Keratinocyte (primary cell): Measurements from ENCODE around the gene ARHGAP15. TPM values are rescaled to one million over a fixed set of nuclear protein-coding genes. Genes with fewer than 3 reads are reported as not detected.

Experiments used
- DNase-seq: peaks from one replicate; pipeline ENCODE4 v3.0.0-alpha.2; 2011; ENCODE audit warnings: low read depth, missing footprints, low spot score
- FAIRE-seq: peaks from 2 replicates; lab custom pipeline; 2011; peaks lifted over from hg19 to GRCh38; lab: Jason Lieb, UNC
- H2AFZ ChIP-seq: 2 replicates; pipeline ENCODE4 v1.6.0; 2012; ENCODE audit warnings: low read length, control low read depth, inconsistent platforms; ENCODE audit not compliant: control insufficient read depth
- H3K27ac ChIP-seq: 2 replicates; pipeline ENCODE4 v1.5.1; 2011; ENCODE audit warnings: low read length; ENCODE audit not compliant: control insufficient read depth, insufficient read depth
- H3K27me3 ChIP-seq: 3 replicates; pipeline ENCODE4 v1.6.0; 2011; ENCODE audit warnings: low read length; ENCODE audit not compliant: control insufficient read depth, insufficient read depth; ENCODE audit errors: extremely low read depth
- H3K36me3 ChIP-seq, 2 experiments: 2 replicates in 1 of 2; 3 replicates in 1 of 2; pipeline ENCODE4 v1.5.1; 2011; ENCODE audit warnings: low read length in 2 of 2, mild to moderate bottlenecking in 1 of 2; ENCODE audit not compliant: control insufficient read depth in 2 of 2, insufficient read depth in 2 of 2; ENCODE audit errors: extremely low read depth in 1 of 2
- H3K4me1 ChIP-seq: 3 replicates; pipeline ENCODE4 v1.5.1; 2011; ENCODE audit warnings: low read length; ENCODE audit not compliant: control insufficient read depth, insufficient read depth; ENCODE audit errors: extremely low read depth
- H3K4me2 ChIP-seq: 3 replicates; pipeline ENCODE4 v1.6.0; 2011; ENCODE audit warnings: low read depth, low read length; ENCODE audit not compliant: control insufficient read depth, insufficient read depth; ENCODE audit errors: extremely low read depth
- H3K4me3 ChIP-seq, 3 experiments: fragments of 200-600 bp in 1 of 3; sonication (generic) in 1 of 3; 2 replicates in 2 of 3; 3 replicates in 1 of 3; pipeline ENCODE4 v1.5.1; 2011 to 2016; ENCODE audit warnings: low read length in 3 of 3, mild to moderate bottlenecking in 3 of 3, control low read depth in 2 of 3, inconsistent platforms in 1 of 3, low read depth in 1 of 3, mixed read lengths in 1 of 3, mixed run types in 1 of 3, moderate library complexity in 1 of 3; ENCODE audit not compliant: control insufficient read depth in 2 of 3, insufficient read depth in 2 of 3; ENCODE audit errors: extremely low read depth in 1 of 3
- H3K79me2 ChIP-seq: 2 replicates; pipeline ENCODE4 v1.6.0; 2012; ENCODE audit warnings: low read length; ENCODE audit not compliant: control insufficient read depth, insufficient read depth
- H3K9ac ChIP-seq: 3 replicates; pipeline ENCODE4 v1.6.0; 2011; ENCODE audit warnings: low read length; ENCODE audit not compliant: control insufficient read depth, insufficient read depth; ENCODE audit errors: extremely low read depth
- H3K9me1 ChIP-seq: 3 replicates; pipeline ENCODE4 v1.6.0; 2011; ENCODE audit warnings: low read length; ENCODE audit not compliant: control insufficient read depth, insufficient read depth; ENCODE audit errors: extremely low read depth
- H3K9me3 ChIP-seq: 2 replicates; pipeline ENCODE4 v1.5.1; 2012; ENCODE audit warnings: low read depth, low read length; ENCODE audit not compliant: control insufficient read depth
- H4K20me1 ChIP-seq: 3 replicates; pipeline ENCODE4 v1.6.0; 2011; ENCODE audit warnings: low read length; ENCODE audit not compliant: control insufficient read depth, insufficient read depth; ENCODE audit errors: extremely low read depth
- EZH2 ChIP-seq: IDR thresholded peaks from one replicate; pipeline ENCODE4 v1.6.1; 2012; ENCODE audit warnings: inconsistent platforms, mild to moderate bottlenecking, low read length, moderate library complexity
- dilution Hi-C: fragments of 300-500 bp; cut with MboI; formaldehyde crosslinking; loops from one replicate; pipeline ENCODE4 v1.7.0; 2020; ENCODE audit warnings: low sequenced_read_pairs; ENCODE audit not compliant: extremely low pct_ligation_motif_present
- polyA plus RNA-seq, 5 experiments: library from polyadenylated mRNA; depleted of rRNA in 3 of 5; stranded (reverse) in 3 of 5; stranded (forward) in 1 of 5; unstranded in 1 of 5; fragments of >200 nt; gene quantifications; 1 replicate in 1 of 5; 2 replicates in 3 of 5; 3 replicates in 1 of 5; pipeline versions ENCODE4 v1.2.1 to v1.2.3, GENCODE V29; 2011 to 2012; ENCODE audit warnings: missing spikeins in 2 of 5, low read depth in 1 of 5, low replicate concordance in 1 of 5
- TF ChIP-seq, protein P1 (sequence below), 3 experiments: IDR thresholded peaks in 1 of 3; conservative IDR thresholded peaks in 1 of 3; optimal IDR thresholded peaks in 1 of 3; 2 replicates in 2 of 3; 3 replicates in 1 of 3; pipeline versions ENCODE3 to v1.5.1; 2011; ENCODE audit warnings: low read length in 3 of 3, mild to moderate bottlenecking in 3 of 3, moderate library complexity in 2 of 3, control low read depth in 1 of 3, inconsistent platforms in 1 of 3; ENCODE audit not compliant: insufficient read depth in 2 of 3; ENCODE audit errors: extremely low read depth in 1 of 3

ARHGAP15 gene
- polyA plus RNA-seq, 1 donor (not counting 4 experiments of a cell fraction or from before 2014, with no cell fraction given), result not detected

DNA sequence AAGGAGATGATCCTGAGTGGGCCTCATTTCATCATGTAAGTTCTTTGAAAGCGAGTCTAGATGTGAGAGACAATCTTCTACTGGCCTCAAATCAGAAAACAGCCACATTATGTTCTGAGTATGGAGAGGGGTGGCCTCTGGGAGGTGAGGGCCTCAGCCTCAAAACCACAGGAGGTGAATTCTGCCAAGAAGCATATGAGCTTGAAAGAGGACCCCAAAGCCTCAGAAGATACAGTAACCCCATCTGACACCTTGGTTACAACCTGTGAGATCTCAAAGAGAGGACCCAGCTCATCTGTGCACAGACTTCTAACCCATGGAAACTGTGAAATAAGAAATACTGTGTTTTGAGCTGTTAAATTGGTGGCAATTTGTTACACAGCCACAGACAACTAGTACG is 200.1 kb downstream of the ARHGAP15 start:
- Histone ChIP-seq H3K4me3 (no peak overlapping the region), H3K79me2 (no peaks in the 10 kb centered on the region), H3K9me1 (no peaks in the 10 kb centered on the region), H3K9ac (no peak overlapping the region), H2AFZ (no peak overlapping the region), H3K9me3 (no peaks in the 10 kb centered on the region), H4K20me1 (no peaks in the 10 kb centered on the region), H3K4me1 (no peaks in the 10 kb centered on the region), H3K27ac (no peak overlapping the region), H3K4me2 (no peak overlapping the region), H3K36me3 (no peaks in the 10 kb centered on the region), H3K27me3 (no peaks in the 10 kb centered on the region)
- dilution Hi-C loops, result no loop called here
- no peak for DNase-seq
- FAIRE-seq, result no peak
- TF ChIP-seq EZH2, result no peak
- TF ChIP-seq, protein P1, sequence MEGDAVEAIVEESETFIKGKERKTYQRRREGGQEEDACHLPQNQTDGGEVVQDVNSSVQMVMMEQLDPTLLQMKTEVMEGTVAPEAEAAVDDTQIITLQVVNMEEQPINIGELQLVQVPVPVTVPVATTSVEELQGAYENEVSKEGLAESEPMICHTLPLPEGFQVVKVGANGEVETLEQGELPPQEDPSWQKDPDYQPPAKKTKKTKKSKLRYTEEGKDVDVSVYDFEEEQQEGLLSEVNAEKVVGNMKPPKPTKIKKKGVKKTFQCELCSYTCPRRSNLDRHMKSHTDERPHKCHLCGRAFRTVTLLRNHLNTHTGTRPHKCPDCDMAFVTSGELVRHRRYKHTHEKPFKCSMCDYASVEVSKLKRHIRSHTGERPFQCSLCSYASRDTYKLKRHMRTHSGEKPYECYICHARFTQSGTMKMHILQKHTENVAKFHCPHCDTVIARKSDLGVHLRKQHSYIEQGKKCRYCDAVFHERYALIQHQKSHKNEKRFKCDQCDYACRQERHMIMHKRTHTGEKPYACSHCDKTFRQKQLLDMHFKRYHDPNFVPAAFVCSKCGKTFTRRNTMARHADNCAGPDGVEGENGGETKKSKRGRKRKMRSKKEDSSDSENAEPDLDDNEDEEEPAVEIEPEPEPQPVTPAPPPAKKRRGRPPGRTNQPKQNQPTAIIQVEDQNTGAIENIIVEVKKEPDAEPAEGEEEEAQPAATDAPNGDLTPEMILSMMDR (optimal IDR thresholded peaks at IDR 0.05 in 1 of 3, IDR thresholded peaks at IDR 0.05 in 1 of 3, conservative IDR thresholded peaks at IDR 0.05 in 1 of 3; ENCODE audit: extremely low read depth in 1 of 3, insufficient read depth in 2 of 3, low read length in 3 of 3), result no peak

DNA sequence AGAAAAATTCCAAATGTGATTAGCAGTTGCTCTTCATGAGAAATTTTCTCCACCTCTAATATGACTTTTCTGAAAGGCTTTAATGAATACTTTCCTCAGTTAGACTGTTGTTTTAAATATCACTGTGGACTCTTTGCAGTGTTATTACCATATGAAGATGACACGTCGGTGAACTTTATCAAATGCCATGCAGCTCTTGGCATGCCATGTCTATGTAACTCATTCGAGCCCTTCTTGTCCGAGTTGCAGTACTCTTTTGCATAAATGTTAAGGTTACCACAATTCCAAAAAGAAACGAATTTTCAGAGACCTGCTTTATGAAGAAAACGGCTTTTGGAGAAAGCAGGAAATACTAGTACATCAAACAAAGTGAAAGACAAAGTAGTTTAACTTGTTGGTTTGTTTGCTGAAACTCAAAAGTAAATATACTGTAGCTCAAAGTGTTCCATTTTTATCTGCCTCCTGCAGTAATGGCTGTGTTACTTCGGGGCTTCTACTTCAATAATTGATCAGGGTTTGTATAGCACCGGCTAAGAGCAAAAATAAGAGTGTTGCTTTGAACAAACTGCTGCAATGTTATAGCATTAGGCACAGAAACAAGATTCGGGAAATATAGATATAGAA is 204.1 kb downstream of the ARHGAP15 start:
- H2AFZ ChIP-seq, result no peak overlapping the region
- no peak for FAIRE-seq

More for the DNA sequence above, 204.1 kb downstream of the ARHGAP15 start:
- Histone ChIP-seq H3K9me1 (no peaks in the 10 kb centered on the region), H3K4me1 (no peaks in the 10 kb centered on the region), H3K9ac (no peak overlapping the region), H3K4me3 (no peak overlapping the region), H3K27me3 (no peaks in the 10 kb centered on the region), H3K9me3 (no peaks in the 10 kb centered on the region), H3K4me2 (no peak overlapping the region), H4K20me1 (no peaks in the 10 kb centered on the region), H3K79me2 (no peaks in the 10 kb centered on the region), H3K36me3 (no peaks in the 10 kb centered on the region), H3K27ac (no peak overlapping the region)
- no peak for TF ChIP-seq EZH2
- TF ChIP-seq, protein P1 (optimal IDR thresholded peaks at IDR 0.05 in 1 of 3, IDR thresholded peaks at IDR 0.05 in 1 of 3, conservative IDR thresholded peaks at IDR 0.05 in 1 of 3; ENCODE audit: extremely low read depth in 1 of 3, insufficient read depth in 2 of 3, low read length in 3 of 3), result no peak
- dilution Hi-C loops, result no loop called here
- no peak for DNase-seq
